GM23338 (cell line): ENCODE measurements around the gene PIAS4.

ENCODE experiments used
- CREB1 ChIP-seq: fragments of 250-450 bp; sonication (Bioruptor Pico); IDR thresholded peaks from 2 replicates; pipeline ENCODE4 v1.5.0; 2020; ENCODE audit warnings: low read depth, mild to moderate bottlenecking, moderate library complexity
- EZH2 ChIP-seq: fragments of 200-600 bp; sonication (generic); IDR thresholded peaks from one replicate; pipeline ENCODE4 v1.8.0; 2017; ENCODE audit warnings: antibody characterized with exemption, mild to moderate bottlenecking, low read depth; ENCODE audit not compliant: unreplicated experiment
- JUNB ChIP-seq: IDR thresholded peaks from one replicate; pipeline ENCODE4 v1.6.1; 2016; ENCODE audit warnings: antibody characterized with exemption; ENCODE audit not compliant: unreplicated experiment
- POLR2AphosphoS5 ChIP-seq: IDR thresholded peaks from 2 replicates; pipeline ENCODE4 v1.6.1; 2016; ENCODE audit warnings: antibody characterized with exemption, low read depth
- ZNF114 ChIP-seq: fragments of 250-450 bp; sonication (Bioruptor Pico); IDR thresholded peaks from 2 replicates; pipeline ENCODE4 v1.5.0; 2020; ENCODE audit warnings: mild to moderate bottlenecking, moderate library complexity
- TF ChIP-seq, protein P1 (sequence below), 2 experiments: fragments of 200-600 bp in 1 of 2; sonication (generic) in 1 of 2; conservative IDR thresholded peaks; 2 replicates each; pipeline versions ENCODE4 v1.5.1 to v1.6.1; 2016 to 2017; ENCODE audit warnings: antibody characterized with exemption in 2 of 2, low read depth in 2 of 2, mild to moderate bottlenecking in 2 of 2, moderate library complexity in 1 of 2
- TF ChIP-seq, protein P2 (sequence below): IDR thresholded peaks from one replicate; pipeline ENCODE4 v1.6.1; 2018; ENCODE audit warnings: antibody characterized with exemption; ENCODE audit not compliant: unreplicated experiment
- TF ChIP-seq, protein P3 (sequence below): IDR thresholded peaks from 2 replicates; pipeline ENCODE4 v1.6.1; 2016; ENCODE audit warnings: antibody characterized with exemption

DNA sequence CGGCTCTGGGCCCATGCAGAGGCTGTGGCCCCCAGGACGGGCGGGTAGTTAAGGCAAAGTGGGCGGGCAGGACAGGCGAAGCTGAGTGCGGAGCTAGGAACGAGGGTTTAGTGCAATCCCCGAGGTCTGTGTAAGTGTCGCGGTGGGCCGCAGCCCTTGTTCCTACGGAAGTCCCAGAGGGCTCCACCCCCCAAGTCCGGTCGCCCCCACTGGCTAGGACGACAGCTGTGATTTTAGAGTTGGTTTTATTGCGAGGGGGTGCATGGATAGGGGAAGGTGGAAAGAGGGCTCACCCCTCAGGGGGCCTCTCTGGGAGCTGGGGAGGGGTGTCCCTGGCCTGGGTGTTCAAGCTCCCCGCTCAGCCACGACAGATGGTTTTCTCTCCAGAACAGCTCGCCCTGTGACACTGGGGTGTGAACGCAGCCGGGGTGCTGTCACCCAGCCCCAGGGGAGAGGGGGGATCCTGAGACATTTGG, 37.5 kb downstream of the PIAS4 start:
- TF ChIP-seq, protein P1, sequence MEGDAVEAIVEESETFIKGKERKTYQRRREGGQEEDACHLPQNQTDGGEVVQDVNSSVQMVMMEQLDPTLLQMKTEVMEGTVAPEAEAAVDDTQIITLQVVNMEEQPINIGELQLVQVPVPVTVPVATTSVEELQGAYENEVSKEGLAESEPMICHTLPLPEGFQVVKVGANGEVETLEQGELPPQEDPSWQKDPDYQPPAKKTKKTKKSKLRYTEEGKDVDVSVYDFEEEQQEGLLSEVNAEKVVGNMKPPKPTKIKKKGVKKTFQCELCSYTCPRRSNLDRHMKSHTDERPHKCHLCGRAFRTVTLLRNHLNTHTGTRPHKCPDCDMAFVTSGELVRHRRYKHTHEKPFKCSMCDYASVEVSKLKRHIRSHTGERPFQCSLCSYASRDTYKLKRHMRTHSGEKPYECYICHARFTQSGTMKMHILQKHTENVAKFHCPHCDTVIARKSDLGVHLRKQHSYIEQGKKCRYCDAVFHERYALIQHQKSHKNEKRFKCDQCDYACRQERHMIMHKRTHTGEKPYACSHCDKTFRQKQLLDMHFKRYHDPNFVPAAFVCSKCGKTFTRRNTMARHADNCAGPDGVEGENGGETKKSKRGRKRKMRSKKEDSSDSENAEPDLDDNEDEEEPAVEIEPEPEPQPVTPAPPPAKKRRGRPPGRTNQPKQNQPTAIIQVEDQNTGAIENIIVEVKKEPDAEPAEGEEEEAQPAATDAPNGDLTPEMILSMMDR (conservative IDR thresholded peaks at IDR 0.05; ENCODE audit: low read depth in 2 of 2): no peak
- TF ChIP-seq POLR2AphosphoS5 (no peak), ZNF114 (CRISPR knock-in tag) (no peak), EZH2 (no peak), CREB1 (CRISPR knock-in tag) (no peak), JUNB (no peak)
- TF ChIP-seq, protein P2, sequence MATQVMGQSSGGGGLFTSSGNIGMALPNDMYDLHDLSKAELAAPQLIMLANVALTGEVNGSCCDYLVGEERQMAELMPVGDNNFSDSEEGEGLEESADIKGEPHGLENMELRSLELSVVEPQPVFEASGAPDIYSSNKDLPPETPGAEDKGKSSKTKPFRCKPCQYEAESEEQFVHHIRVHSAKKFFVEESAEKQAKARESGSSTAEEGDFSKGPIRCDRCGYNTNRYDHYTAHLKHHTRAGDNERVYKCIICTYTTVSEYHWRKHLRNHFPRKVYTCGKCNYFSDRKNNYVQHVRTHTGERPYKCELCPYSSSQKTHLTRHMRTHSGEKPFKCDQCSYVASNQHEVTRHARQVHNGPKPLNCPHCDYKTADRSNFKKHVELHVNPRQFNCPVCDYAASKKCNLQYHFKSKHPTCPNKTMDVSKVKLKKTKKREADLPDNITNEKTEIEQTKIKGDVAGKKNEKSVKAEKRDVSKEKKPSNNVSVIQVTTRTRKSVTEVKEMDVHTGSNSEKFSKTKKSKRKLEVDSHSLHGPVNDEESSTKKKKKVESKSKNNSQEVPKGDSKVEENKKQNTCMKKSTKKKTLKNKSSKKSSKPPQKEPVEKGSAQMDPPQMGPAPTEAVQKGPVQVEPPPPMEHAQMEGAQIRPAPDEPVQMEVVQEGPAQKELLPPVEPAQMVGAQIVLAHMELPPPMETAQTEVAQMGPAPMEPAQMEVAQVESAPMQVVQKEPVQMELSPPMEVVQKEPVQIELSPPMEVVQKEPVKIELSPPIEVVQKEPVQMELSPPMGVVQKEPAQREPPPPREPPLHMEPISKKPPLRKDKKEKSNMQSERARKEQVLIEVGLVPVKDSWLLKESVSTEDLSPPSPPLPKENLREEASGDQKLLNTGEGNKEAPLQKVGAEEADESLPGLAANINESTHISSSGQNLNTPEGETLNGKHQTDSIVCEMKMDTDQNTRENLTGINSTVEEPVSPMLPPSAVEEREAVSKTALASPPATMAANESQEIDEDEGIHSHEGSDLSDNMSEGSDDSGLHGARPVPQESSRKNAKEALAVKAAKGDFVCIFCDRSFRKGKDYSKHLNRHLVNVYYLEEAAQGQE: no peak
- TF ChIP-seq, protein P3, sequence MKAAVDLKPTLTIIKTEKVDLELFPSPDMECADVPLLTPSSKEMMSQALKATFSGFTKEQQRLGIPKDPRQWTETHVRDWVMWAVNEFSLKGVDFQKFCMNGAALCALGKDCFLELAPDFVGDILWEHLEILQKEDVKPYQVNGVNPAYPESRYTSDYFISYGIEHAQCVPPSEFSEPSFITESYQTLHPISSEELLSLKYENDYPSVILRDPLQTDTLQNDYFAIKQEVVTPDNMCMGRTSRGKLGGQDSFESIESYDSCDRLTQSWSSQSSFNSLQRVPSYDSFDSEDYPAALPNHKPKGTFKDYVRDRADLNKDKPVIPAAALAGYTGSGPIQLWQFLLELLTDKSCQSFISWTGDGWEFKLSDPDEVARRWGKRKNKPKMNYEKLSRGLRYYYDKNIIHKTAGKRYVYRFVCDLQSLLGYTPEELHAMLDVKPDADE: no peak
